Measurements from ENCODE around the gene CD27.

DNA sequence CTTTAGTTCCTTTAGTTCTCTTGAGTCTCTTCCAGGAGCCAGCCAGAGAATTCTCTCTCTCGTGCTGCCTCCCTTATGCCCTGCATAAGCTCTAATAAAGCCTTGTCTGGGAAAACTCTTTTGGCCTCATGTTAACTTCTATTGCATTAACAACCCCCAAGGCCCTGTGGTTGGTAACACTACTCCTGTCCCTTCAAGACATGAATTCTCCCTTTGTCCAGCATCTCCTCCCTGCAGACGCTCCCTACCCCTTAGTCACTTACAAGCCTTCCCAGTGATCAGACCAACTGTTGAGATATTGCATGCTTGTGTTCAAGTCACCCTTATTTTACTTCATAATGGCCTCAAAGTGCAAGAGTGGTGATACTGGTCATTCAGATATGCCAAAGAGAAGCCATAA lies 48.7 kb upstream of the CD27 start:
- TF ChIP-seq, protein P1, sequence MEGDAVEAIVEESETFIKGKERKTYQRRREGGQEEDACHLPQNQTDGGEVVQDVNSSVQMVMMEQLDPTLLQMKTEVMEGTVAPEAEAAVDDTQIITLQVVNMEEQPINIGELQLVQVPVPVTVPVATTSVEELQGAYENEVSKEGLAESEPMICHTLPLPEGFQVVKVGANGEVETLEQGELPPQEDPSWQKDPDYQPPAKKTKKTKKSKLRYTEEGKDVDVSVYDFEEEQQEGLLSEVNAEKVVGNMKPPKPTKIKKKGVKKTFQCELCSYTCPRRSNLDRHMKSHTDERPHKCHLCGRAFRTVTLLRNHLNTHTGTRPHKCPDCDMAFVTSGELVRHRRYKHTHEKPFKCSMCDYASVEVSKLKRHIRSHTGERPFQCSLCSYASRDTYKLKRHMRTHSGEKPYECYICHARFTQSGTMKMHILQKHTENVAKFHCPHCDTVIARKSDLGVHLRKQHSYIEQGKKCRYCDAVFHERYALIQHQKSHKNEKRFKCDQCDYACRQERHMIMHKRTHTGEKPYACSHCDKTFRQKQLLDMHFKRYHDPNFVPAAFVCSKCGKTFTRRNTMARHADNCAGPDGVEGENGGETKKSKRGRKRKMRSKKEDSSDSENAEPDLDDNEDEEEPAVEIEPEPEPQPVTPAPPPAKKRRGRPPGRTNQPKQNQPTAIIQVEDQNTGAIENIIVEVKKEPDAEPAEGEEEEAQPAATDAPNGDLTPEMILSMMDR (IDR thresholded peaks at IDR 0.05), result no peak
- TF ChIP-seq SMC3 (IDR thresholded peaks at IDR 0.05; ENCODE audit: low read depth, low read length), result no peak
- no peak for TF ChIP-seq FOXJ3 (CRISPR knock-in tag; IDR thresholded peaks at IDR 0.05)
- TF ChIP-seq TAF1 (IDR thresholded peaks at IDR 0.05; ENCODE audit: borderline replicate concordance, low read depth, low read length), result no peak
- TF ChIP-seq, protein P2, sequence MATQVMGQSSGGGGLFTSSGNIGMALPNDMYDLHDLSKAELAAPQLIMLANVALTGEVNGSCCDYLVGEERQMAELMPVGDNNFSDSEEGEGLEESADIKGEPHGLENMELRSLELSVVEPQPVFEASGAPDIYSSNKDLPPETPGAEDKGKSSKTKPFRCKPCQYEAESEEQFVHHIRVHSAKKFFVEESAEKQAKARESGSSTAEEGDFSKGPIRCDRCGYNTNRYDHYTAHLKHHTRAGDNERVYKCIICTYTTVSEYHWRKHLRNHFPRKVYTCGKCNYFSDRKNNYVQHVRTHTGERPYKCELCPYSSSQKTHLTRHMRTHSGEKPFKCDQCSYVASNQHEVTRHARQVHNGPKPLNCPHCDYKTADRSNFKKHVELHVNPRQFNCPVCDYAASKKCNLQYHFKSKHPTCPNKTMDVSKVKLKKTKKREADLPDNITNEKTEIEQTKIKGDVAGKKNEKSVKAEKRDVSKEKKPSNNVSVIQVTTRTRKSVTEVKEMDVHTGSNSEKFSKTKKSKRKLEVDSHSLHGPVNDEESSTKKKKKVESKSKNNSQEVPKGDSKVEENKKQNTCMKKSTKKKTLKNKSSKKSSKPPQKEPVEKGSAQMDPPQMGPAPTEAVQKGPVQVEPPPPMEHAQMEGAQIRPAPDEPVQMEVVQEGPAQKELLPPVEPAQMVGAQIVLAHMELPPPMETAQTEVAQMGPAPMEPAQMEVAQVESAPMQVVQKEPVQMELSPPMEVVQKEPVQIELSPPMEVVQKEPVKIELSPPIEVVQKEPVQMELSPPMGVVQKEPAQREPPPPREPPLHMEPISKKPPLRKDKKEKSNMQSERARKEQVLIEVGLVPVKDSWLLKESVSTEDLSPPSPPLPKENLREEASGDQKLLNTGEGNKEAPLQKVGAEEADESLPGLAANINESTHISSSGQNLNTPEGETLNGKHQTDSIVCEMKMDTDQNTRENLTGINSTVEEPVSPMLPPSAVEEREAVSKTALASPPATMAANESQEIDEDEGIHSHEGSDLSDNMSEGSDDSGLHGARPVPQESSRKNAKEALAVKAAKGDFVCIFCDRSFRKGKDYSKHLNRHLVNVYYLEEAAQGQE (IDR thresholded peaks at IDR 0.05; ENCODE audit: low read depth, low read length), result no peak
- no peak for TF ChIP-seq FOSL2 (IDR thresholded peaks at IDR 0.05; ENCODE audit: borderline replicate concordance, low read depth)
- TF ChIP-seq, protein P3, sequence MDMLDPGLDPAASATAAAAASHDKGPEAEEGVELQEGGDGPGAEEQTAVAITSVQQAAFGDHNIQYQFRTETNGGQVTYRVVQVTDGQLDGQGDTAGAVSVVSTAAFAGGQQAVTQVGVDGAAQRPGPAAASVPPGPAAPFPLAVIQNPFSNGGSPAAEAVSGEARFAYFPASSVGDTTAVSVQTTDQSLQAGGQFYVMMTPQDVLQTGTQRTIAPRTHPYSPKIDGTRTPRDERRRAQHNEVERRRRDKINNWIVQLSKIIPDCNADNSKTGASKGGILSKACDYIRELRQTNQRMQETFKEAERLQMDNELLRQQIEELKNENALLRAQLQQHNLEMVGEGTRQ (IDR thresholded peaks at IDR 0.05; ENCODE audit: borderline replicate concordance, low read depth, low read length), result no peak
- no peak for TF ChIP-seq SIN3A (IDR thresholded peaks at IDR 0.05; ENCODE audit: borderline replicate concordance, low read depth, low read length)
- TF ChIP-seq, protein P4, sequence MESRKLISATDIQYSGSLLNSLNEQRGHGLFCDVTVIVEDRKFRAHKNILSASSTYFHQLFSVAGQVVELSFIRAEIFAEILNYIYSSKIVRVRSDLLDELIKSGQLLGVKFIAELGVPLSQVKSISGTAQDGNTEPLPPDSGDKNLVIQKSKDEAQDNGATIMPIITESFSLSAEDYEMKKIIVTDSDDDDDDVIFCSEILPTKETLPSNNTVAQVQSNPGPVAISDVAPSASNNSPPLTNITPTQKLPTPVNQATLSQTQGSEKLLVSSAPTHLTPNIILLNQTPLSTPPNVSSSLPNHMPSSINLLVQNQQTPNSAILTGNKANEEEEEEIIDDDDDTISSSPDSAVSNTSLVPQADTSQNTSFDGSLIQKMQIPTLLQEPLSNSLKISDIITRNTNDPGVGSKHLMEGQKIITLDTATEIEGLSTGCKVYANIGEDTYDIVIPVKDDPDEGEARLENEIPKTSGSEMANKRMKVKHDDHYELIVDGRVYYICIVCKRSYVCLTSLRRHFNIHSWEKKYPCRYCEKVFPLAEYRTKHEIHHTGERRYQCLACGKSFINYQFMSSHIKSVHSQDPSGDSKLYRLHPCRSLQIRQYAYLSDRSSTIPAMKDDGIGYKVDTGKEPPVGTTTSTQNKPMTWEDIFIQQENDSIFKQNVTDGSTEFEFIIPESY (IDR thresholded peaks at IDR 0.05; ENCODE audit: borderline replicate concordance, low read depth), result no peak
- TF ChIP-seq YY1 (IDR thresholded peaks at IDR 0.05; ENCODE audit: low read depth), result no peak
- TF ChIP-seq, protein P5, sequence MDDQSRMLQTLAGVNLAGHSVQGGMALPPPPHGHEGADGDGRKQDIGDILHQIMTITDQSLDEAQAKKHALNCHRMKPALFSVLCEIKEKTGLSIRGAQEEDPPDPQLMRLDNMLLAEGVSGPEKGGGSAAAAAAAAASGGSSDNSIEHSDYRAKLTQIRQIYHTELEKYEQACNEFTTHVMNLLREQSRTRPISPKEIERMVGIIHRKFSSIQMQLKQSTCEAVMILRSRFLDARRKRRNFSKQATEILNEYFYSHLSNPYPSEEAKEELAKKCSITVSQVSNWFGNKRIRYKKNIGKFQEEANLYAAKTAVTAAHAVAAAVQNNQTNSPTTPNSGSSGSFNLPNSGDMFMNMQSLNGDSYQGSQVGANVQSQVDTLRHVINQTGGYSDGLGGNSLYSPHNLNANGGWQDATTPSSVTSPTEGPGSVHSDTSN (IDR thresholded peaks at IDR 0.05), result no peak
- TF ChIP-seq RAD21 (IDR thresholded peaks at IDR 0.05; ENCODE audit: low read length), result no peak
- no peak for TF ChIP-seq MEF2A (IDR thresholded peaks at IDR 0.05; ENCODE audit: borderline replicate concordance, low read depth)
- TF ChIP-seq TEAD4 (IDR thresholded peaks at IDR 0.05; ENCODE audit: borderline replicate concordance, insufficient read depth), result no peak

All from SK-N-SH (cell line).